Measurements from ENCODE around the gene IPO13.

DNA sequence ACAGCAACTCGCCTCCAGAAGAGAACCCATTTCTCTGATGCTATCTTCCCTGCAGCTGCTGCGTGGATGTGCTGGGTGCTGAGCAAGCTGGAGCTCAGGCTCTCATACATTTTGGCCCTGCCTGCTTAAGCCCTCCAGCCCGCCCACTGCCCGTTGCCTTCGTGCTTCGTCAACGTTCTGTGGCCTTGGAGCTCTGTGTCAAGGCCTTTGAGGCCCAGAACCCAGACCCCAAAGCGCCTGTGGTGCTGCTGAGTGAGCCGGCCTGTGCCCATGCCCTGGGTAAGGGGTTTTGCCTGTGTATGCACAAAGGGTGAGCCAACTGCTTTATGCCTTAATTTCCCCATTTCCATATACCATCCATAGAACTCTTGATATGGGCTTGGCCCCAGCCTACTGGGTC, 24.2 kb downstream of the IPO13 start:
- TF ChIP-seq, protein P1, sequence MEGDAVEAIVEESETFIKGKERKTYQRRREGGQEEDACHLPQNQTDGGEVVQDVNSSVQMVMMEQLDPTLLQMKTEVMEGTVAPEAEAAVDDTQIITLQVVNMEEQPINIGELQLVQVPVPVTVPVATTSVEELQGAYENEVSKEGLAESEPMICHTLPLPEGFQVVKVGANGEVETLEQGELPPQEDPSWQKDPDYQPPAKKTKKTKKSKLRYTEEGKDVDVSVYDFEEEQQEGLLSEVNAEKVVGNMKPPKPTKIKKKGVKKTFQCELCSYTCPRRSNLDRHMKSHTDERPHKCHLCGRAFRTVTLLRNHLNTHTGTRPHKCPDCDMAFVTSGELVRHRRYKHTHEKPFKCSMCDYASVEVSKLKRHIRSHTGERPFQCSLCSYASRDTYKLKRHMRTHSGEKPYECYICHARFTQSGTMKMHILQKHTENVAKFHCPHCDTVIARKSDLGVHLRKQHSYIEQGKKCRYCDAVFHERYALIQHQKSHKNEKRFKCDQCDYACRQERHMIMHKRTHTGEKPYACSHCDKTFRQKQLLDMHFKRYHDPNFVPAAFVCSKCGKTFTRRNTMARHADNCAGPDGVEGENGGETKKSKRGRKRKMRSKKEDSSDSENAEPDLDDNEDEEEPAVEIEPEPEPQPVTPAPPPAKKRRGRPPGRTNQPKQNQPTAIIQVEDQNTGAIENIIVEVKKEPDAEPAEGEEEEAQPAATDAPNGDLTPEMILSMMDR (conservative IDR thresholded peaks at IDR 0.05; ENCODE audit: low read length), result no peak
- TF ChIP-seq EZH2phosphoT487 (IDR thresholded peaks at IDR 0.05; ENCODE audit: borderline replicate concordance), result no peak
